AG10803 (cell line): Measurements from ENCODE around the gene LIAS.

Source experiments
- DNase-seq: peaks from one replicate; pipeline ENCODE4 v3.0.0; 2010; ENCODE audit warnings: low read depth
- H3K4me3 ChIP-seq: 2 replicates; pipeline ENCODE4 v1.5.1; 2011; ENCODE audit warnings: mild to moderate bottlenecking, low read length, control low read depth
- CTCF ChIP-seq: conservative IDR thresholded peaks from 2 replicates; pipeline ENCODE4 v1.5.1; 2011; ENCODE audit warnings: mild to moderate bottlenecking, low read length, control low read depth, inconsistent platforms

Gene LIAS

GRCh38 chr4:39429476-39430334 lies 29.2 kb upstream of the LIAS start:
- no peak for TF ChIP-seq CTCF
- no peak overlapping the region for H3K4me3 ChIP-seq
- DNase-seq = no peak

- no peak for TF ChIP-seq CTCF
- no peak overlapping the region for H3K4me3 ChIP-seq
- DNase-seq = no peak
These were observed 24.9 kb upstream of the LIAS start for GRCh38 chr4:39433878-39434492.

- H3K4me3 ChIP-seq = no peak overlapping the region
These were observed 22.9 kb upstream of the LIAS start for GRCh38 chr4:39435659-39436563.

GRCh38 chr4:39441593-39441992 lies 17.3 kb upstream of the LIAS start:
- no peak for TF ChIP-seq CTCF
- H3K4me3 ChIP-seq = no peak overlapping the region
- no peak for DNase-seq

More at GRCh38 chr4:39435659-39436563, 22.9 kb upstream of the LIAS start:
- DNase-seq = no peak
- TF ChIP-seq CTCF = no peak

DNA sequence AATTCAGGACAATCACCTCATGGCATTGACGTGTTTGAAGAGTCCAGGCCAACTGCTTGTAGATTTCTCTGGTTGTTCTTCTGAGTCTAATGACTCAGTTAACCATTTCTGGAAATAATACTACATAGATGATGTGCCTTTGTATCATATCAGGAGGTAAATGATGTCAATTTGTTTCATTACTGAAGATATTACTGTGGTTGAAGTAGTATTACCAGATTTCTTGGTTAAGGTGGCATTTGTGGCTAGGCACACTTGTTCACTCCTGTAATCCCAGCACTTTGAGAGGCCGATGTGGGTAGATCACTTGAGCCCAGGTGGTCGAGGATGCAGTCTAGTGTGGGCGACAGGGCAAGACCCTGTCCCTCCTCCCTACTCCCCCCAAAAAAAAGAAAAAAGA lies 15.9 kb upstream of the LIAS start:
- TF ChIP-seq CTCF = no peak
- H3K4me3 ChIP-seq = no peak overlapping the region
- no peak for DNase-seq

GRCh38 chr4:39446483-39446841 lies 12.4 kb upstream of the LIAS start:
- TF ChIP-seq CTCF = no peak
- no peak for DNase-seq
- H3K4me3 ChIP-seq = peak overlapping the region; percentile 50
